Adrenal gland (tissue), 12 donors: ENCODE data around the gene NUDT21. TPM values are rescaled to one million over a fixed set of nuclear protein-coding genes. Genes with fewer than 3 reads are reported as not detected.

Source experiments
- DNase-seq, 7 donors: peaks; one replicate each; pipeline ENCODE4 v3.0.0-alpha.2; 2019 to 2020
- H3K27ac ChIP-seq, 5 donors: fragments of 200-600 bp; sonication (generic) in 4 of 5; 1 replicate in 3 of 5; 2 replicates in 2 of 5; pipeline versions ENCODE4 v1.5.1 to v1.8.0; 2016 to 2020; ENCODE audit warnings: mild to moderate bottlenecking in 1 of 5
- H3K27me3 ChIP-seq: fragments of 200-600 bp; 2 replicates; pipeline ENCODE4 v1.8.0; 2021
- H3K36me3 ChIP-seq, 2 donors: fragments of 200-600 bp; replicated peaks in 1 of 2; 1 replicate in 1 of 2; 2 replicates in 1 of 2; pipeline versions ENCODE4 v1.5.1 to v1.8.0; 2018 to 2022
- H3K4me1 ChIP-seq, 2 donors: fragments of 200-600 bp; replicated peaks in 1 of 2; 1 replicate in 1 of 2; 2 replicates in 1 of 2; pipeline versions ENCODE4 v1.5.1 to v1.8.0; 2018 to 2021
- H3K4me3 ChIP-seq, 4 donors: fragments of 200-600 bp; sonication (generic) in 3 of 4; one replicate each; pipeline ENCODE4 v1.5.1; 2016 to 2018
- H3K9me3 ChIP-seq, 3 donors: fragments of 200-600 bp; sonication (generic) in 1 of 3; replicated peaks in 1 of 3; 1 replicate in 2 of 3; 2 replicates in 1 of 3; pipeline versions ENCODE4 v1.5.1 to v1.8.0; 2016 to 2021
- POLR2A ChIP-seq, 2 donors: fragments of 450-650 bp; IDR thresholded peaks; one replicate each; pipeline ENCODE4 v1.6.1; 2017; ENCODE audit warnings: antibody characterized with exemption in 2 of 2, mild to moderate bottlenecking in 2 of 2, moderate library complexity in 1 of 2
- WGBS, 4 donors: extraction: QIAGEN DNeasy Blood & Tissue Kit in 2 of 4; methylation state at CpG; one replicate each; pipeline versions ENCODE4 v1.1.5 to v1.1.7; 2013 to 2017; 5-methylcytosine and 5-hydroxymethylcytosine counted together
- intact Hi-C, 2 donors: fragments of 100-400 bp; cut with DNase I; formaldehyde crosslinking; loops; one replicate each; pipeline versions ENCODE4 v1.14.1 to v1.15.0; 2022 to 2023
- polyA plus RNA-seq, 3 donors: library from polyadenylated mRNA; stranded (reverse); fragments of 200-250 nt in 2 of 3; fragments of 350-450 nt in 1 of 3; fragmentation: Illumina TruSeq in 1 of 3; extraction: RNeasy Lipid Tissue Mini Kit (QIAGEN cat#74804) in 1 of 3; gene quantifications; one replicate each; pipeline ENCODE4 v1.2.3, GENCODE V29; 2013 to 2014
- total RNA-seq, 9 donors: library from RNA; depleted of rRNA in 4 of 9; stranded (reverse); fragments of >200 nt in 4 of 9; fragments of 120-200 nt in 1 of 9; fragmentation: NEBNext Ultra II Directional in 1 of 9; extraction: Animal tissue kit (Norgen Biotek cat#: 25700) in 1 of 9; gene quantifications; one replicate each; pipeline versions ENCODE4 v1.1.0 to v1.2.4, GENCODE V29; 2013 to 2023
- TF ChIP-seq, protein P1 (sequence below), 6 experiments: fragments of 450-650 bp in 4 of 6; fragments of 200-600 bp in 2 of 6; sonication (generic) in 1 of 6; IDR thresholded peaks; 1 replicate in 5 of 6; 2 replicates in 1 of 6; pipeline versions ENCODE4 v1.5.1 to v1.8.0; 2016 to 2021; ENCODE audit warnings: antibody characterized with exemption in 6 of 6, mild to moderate bottlenecking in 2 of 6, moderate library complexity in 1 of 6
- donor health status: healthy with polysubstance abuse.
- donor health status: Bipolar disorder and iron deficiency.
- donor health status: DM: yes; HTN: yes; CAD: no.
- donor health status: DM: no; HTN: no; CAD: no.
- donor health status: DM: no; HTN: no; CAD: no.
- donor health status: DM: yes; HTN: yes; CAD: no.

NUDT21 gene
- total and polyA plus RNA-seq, 12 donors: 20.1 to 113 (median 77.1) TPM

- TF ChIP-seq, protein P1, sequence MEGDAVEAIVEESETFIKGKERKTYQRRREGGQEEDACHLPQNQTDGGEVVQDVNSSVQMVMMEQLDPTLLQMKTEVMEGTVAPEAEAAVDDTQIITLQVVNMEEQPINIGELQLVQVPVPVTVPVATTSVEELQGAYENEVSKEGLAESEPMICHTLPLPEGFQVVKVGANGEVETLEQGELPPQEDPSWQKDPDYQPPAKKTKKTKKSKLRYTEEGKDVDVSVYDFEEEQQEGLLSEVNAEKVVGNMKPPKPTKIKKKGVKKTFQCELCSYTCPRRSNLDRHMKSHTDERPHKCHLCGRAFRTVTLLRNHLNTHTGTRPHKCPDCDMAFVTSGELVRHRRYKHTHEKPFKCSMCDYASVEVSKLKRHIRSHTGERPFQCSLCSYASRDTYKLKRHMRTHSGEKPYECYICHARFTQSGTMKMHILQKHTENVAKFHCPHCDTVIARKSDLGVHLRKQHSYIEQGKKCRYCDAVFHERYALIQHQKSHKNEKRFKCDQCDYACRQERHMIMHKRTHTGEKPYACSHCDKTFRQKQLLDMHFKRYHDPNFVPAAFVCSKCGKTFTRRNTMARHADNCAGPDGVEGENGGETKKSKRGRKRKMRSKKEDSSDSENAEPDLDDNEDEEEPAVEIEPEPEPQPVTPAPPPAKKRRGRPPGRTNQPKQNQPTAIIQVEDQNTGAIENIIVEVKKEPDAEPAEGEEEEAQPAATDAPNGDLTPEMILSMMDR (IDR thresholded peaks at IDR 0.05): no peak
- no peak for TF ChIP-seq POLR2A (IDR thresholded peaks at IDR 0.05)
- intact Hi-C loops: no loop called here
- Histone ChIP-seq H3K27ac (peak overlapping the region in 4 of 5 donors; percentile 1 to 29 (median 20)), H3K4me1 (peaks cover 27 to 60% of the 10 kb centered on the region in 2 donors), H3K9me3 (no peaks in the 10 kb centered on the region), H3K4me3 (no peak overlapping the region), H3K36me3 (no peaks in the 10 kb centered on the region), H3K27me3 (no peaks in the 10 kb centered on the region)
- no peak for DNase-seq
- 75 to 79% (median 76%) methylated on average over 8 of the region's 8 CpGs for WGBS, 4 donors
Observed at GRCh38 chr16:56419740-56420548, 31.2 kb downstream of the NUDT21 start.

GRCh38 chr16:56417138-56417537 lies 34.0 kb downstream of the NUDT21 start:
- intact Hi-C loops: no loop called here
- no peak overlapping the region for H3K27ac ChIP-seq
- 82 to 90% (median 85%) methylated on average over 4 of the region's 4 CpGs for WGBS, 4 donors
- DNase-seq: no peak
- no peaks in the 10 kb centered on the region for H3K27me3 ChIP-seq
- peaks cover 0 to 3% of the 10 kb centered on the region in 2 donors for H3K36me3 ChIP-seq
- no peak for TF ChIP-seq POLR2A (IDR thresholded peaks at IDR 0.05)
- TF ChIP-seq, protein P1 (IDR thresholded peaks at IDR 0.05): no peak
- peaks cover 11 to 40% of the 10 kb centered on the region in 2 donors for H3K4me1 ChIP-seq
- no peaks in the 10 kb centered on the region for H3K9me3 ChIP-seq
- no peak overlapping the region for H3K4me3 ChIP-seq

DNA sequence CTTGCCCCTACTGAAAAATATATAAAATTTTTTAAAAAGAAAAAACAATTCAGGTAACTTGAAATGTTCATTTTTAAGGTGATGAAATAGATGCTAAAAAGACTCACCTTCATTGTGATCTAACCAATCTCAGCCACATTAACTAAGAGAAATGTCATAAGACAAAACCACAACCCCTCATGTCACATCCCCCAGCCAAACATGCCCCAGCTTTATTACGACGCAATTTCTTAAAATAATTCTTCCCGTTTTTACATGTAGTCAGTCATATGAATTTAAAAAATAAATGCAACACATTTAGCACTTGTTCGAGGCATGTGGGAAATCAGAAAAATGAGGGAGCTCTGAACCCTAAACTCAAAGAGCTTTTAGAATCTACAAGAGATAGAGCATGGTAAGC lies 35.3 kb downstream of the NUDT21 start:
- TF ChIP-seq, protein P1 (IDR thresholded peaks at IDR 0.05): no peak
- no peak for TF ChIP-seq POLR2A (IDR thresholded peaks at IDR 0.05)
- 68 to 84% (median 78%) methylated on average over 4 of the region's 4 CpGs for WGBS, 4 donors
- Histone ChIP-seq H3K27me3 (no peaks in the 10 kb centered on the region), H3K4me3 (no peak overlapping the region), H3K36me3 (peaks cover 0 to 12% of the 10 kb centered on the region in 2 donors), H3K4me1 (peaks cover 8 to 27% of the 10 kb centered on the region in 2 donors), H3K27ac (no peak overlapping the region), H3K9me3 (no peaks in the 10 kb centered on the region)
- DNase-seq: no peak
- intact Hi-C loops: no loop called here

- H3K27me3 ChIP-seq: no peaks in the 10 kb centered on the region
- no peaks in the 10 kb centered on the region for H3K9me3 ChIP-seq
- peaks cover 0 to 12% of the 10 kb centered on the region in 2 donors for H3K36me3 ChIP-seq
- no peak overlapping the region for H3K4me3 ChIP-seq
- H3K27ac ChIP-seq: no peak overlapping the region
- intact Hi-C loops: no loop called here
- no peak for TF ChIP-seq POLR2A (IDR thresholded peaks at IDR 0.05)
- TF ChIP-seq, protein P1 (IDR thresholded peaks at IDR 0.05): no peak
- 65 to 74% (median 70%) methylated on average over 5 of the region's 5 CpGs for WGBS, 4 donors
- DNase-seq: no peak
- peaks cover 0 to 14% of the 10 kb centered on the region in 2 donors for H3K4me1 ChIP-seq
Observed at GRCh38 chr16:56414366-56414765, 36.8 kb downstream of the NUDT21 start.
